SU-DHL-6 (cell line): ENCODE data around the gene TDRKH.

Source experiments
- H2AFZ ChIP-seq: fragments of 200-600 bp; sonication (generic); 2 replicates; pipeline ENCODE4 v1.6.1; 2014; ENCODE audit warnings: low read depth, mild to moderate bottlenecking, moderate library complexity, mixed read lengths, antibody characterized with exemption, low read length; ENCODE audit not compliant: severe bottlenecking
- H3F3A ChIP-seq: fragments of 200-600 bp; shearing (Covaris generic); 2 replicates; pipeline ENCODE4 v1.6.0; 2016; ENCODE audit warnings: antibody characterized with exemption, mild to moderate bottlenecking; ENCODE audit not compliant: insufficient read depth
- H3K27ac ChIP-seq: fragments of 200-600 bp; sonication (generic); 2 replicates; pipeline ENCODE4 v1.5.1; 2016; ENCODE audit warnings: low read depth, mild to moderate bottlenecking, low read length, moderate library complexity, mixed read lengths
- H3K27me3 ChIP-seq: fragments of 200-600 bp; sonication (generic), shearing (Covaris generic); 2 replicates; pipeline ENCODE4 v1.6.0; 2014; ENCODE audit warnings: mild to moderate bottlenecking, low read length
- H3K36me3 ChIP-seq: fragments of 200-600 bp; sonication (generic); 2 replicates; pipeline ENCODE4 v1.6.1; 2014; ENCODE audit warnings: mild to moderate bottlenecking, low read length, mixed read lengths
- H3K4me2 ChIP-seq: fragments of 300-600, 200-600 bp; shearing (Covaris generic), sonication (generic); 2 replicates; pipeline ENCODE4 v1.6.0; 2014; ENCODE audit warnings: low read length, low read depth, mild to moderate bottlenecking; ENCODE audit not compliant: poor library complexity, severe bottlenecking
- H3K4me3 ChIP-seq: fragments of 200-600 bp; sonication (generic); 2 replicates; pipeline ENCODE4 v1.5.1; 2014; ENCODE audit warnings: antibody characterized with exemption, low read length, mild to moderate bottlenecking, mixed read lengths; ENCODE audit not compliant: insufficient read depth, poor library complexity, severe bottlenecking
- H3K79me2 ChIP-seq: fragments of 200-600 bp; sonication (generic); 2 replicates; pipeline ENCODE4 v1.6.1; 2014; ENCODE audit warnings: mild to moderate bottlenecking, low read length, moderate library complexity; ENCODE audit not compliant: insufficient read depth
- H3K9ac ChIP-seq: fragments of 200-600 bp; sonication (generic); 2 replicates; pipeline ENCODE4 v1.7.0; 2014; ENCODE audit warnings: mild to moderate bottlenecking, low read length
- H3K9me2 ChIP-seq: fragments of 200-600 bp; sonication (generic); replicated peaks from 2 replicates; pipeline ENCODE4 v1.6.1; 2014; ENCODE audit warnings: low read length; ENCODE audit not compliant: insufficient read depth
- H3K9me3 ChIP-seq: fragments of 200-600 bp; sonication (generic); 2 replicates; pipeline ENCODE4 v1.6.1; 2014; ENCODE audit warnings: low read length, mixed read lengths; ENCODE audit not compliant: insufficient read depth
- H4K20me1 ChIP-seq: fragments of 200-600 bp; sonication (generic); 2 replicates; pipeline ENCODE4 v1.6.1; 2014; ENCODE audit warnings: low read depth, mild to moderate bottlenecking, antibody characterized with exemption, low read length, moderate library complexity, mixed read lengths
- EZH2phosphoT487 ChIP-seq: fragments of 200-600 bp; sonication (generic), shearing (Covaris generic); conservative IDR thresholded peaks from 2 replicates; pipeline ENCODE4 v1.6.1; 2018; ENCODE audit warnings: mild to moderate bottlenecking, antibody characterized with exemption, low read length, moderate library complexity, mixed read lengths
- TF ChIP-seq, protein P1 (sequence below): fragments of 200-600 bp; sonication (generic); IDR thresholded peaks from one replicate; pipeline ENCODE4 v1.5.1; 2017; ENCODE audit warnings: antibody characterized with exemption, mild to moderate bottlenecking, low read length, moderate library complexity; ENCODE audit not compliant: insufficient read depth, poor library complexity, severe bottlenecking

Gene TDRKH

DNA sequence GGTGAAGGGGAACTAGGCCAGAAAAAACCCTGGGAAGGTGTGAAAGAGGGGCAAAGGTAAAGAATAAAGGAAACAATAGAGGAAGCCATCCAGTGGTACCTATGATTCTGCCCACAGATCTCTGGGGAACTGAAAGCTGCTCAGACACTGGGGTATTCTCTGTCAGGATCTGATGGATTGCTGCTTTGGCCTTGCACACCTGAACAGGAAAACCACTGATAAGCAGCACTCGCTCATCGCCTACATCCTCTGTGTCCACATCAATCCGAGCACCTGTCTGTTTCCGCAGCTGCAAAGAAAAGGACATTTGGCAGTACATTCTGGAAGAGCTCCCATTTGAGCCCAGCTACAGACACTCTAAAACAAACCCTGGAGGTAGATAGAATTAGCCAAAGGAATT lies 10.4 kb downstream of the TDRKH start:
- Histone ChIP-seq H3K36me3 (no peaks in the 10 kb centered on the region), H3K9me3 (no peaks in the 10 kb centered on the region), H3K4me3 (no peak overlapping the region), H3F3A (no peaks in the 10 kb centered on the region), H3K4me2 (no peak overlapping the region), H3K27me3 (no peaks in the 10 kb centered on the region), H3K79me2 (no peaks in the 10 kb centered on the region), H4K20me1 (no peaks in the 10 kb centered on the region), H2AFZ (no peak overlapping the region), H3K9me2 (no peaks in the 10 kb centered on the region), H3K9ac (no peak overlapping the region), H3K27ac (no peak overlapping the region)
- TF ChIP-seq, protein P1, sequence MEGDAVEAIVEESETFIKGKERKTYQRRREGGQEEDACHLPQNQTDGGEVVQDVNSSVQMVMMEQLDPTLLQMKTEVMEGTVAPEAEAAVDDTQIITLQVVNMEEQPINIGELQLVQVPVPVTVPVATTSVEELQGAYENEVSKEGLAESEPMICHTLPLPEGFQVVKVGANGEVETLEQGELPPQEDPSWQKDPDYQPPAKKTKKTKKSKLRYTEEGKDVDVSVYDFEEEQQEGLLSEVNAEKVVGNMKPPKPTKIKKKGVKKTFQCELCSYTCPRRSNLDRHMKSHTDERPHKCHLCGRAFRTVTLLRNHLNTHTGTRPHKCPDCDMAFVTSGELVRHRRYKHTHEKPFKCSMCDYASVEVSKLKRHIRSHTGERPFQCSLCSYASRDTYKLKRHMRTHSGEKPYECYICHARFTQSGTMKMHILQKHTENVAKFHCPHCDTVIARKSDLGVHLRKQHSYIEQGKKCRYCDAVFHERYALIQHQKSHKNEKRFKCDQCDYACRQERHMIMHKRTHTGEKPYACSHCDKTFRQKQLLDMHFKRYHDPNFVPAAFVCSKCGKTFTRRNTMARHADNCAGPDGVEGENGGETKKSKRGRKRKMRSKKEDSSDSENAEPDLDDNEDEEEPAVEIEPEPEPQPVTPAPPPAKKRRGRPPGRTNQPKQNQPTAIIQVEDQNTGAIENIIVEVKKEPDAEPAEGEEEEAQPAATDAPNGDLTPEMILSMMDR = no peak
- TF ChIP-seq EZH2phosphoT487 = no peak

DNA sequence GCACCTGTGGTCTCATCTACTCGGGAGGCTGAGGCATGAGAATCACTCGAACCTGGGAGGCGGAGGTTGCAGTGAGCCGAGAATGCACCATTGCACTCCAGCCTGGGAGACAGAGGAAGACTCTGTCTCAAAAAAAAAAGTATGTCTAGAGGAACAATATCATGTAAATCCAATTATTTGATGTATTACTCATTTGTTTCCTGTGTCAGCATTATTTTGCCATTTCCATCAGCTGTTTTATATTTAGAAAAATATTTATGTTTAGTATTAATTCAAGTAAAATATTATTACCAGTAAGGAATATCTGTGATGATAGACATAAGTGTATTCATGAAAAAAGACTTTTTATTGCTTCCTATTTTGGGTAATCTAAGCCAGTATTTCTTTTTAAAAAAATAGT lies 13.0 kb downstream of the TDRKH start:
- Histone ChIP-seq H2AFZ (no peak overlapping the region), H3K9me2 (no peaks in the 10 kb centered on the region), H3F3A (no peaks in the 10 kb centered on the region), H4K20me1 (no peaks in the 10 kb centered on the region), H3K4me3 (no peak overlapping the region), H3K4me2 (no peak overlapping the region), H3K79me2 (no peaks in the 10 kb centered on the region), H3K9me3 (no peaks in the 10 kb centered on the region), H3K27me3 (no peaks in the 10 kb centered on the region), H3K27ac (no peak overlapping the region), H3K36me3 (no peaks in the 10 kb centered on the region), H3K9ac (no peak overlapping the region)
- TF ChIP-seq EZH2phosphoT487 = no peak
- TF ChIP-seq, protein P1 = no peak

DNA sequence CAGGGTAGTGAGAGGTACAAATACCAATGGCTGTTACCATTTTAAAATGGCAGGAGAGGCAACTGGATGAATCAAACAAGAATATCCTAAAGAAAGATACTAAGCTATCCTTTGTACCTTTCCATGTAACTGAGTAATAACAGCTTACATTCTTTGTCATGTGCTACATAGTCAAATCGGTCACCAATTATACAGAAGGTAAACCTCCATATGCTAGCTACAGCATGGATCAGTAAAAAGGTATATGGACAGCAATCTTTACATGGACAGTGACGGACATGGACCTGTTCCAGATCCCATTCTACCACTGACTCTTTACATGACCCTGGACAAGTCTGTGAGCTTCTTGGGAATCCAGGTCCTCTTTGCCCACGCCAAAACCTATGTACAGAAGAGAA lies 13.6 kb downstream of the TDRKH start:
- H3K4me3 ChIP-seq = no peak overlapping the region
- H3K79me2 ChIP-seq = no peaks in the 10 kb centered on the region
- H3F3A ChIP-seq = no peaks in the 10 kb centered on the region
- TF ChIP-seq, protein P1 = no peak
- no peak for TF ChIP-seq EZH2phosphoT487
- no peak overlapping the region for H3K4me2 ChIP-seq
- no peaks in the 10 kb centered on the region for H3K27me3 ChIP-seq
- no peaks in the 10 kb centered on the region for H3K9me2 ChIP-seq
- no peaks in the 10 kb centered on the region for H3K9me3 ChIP-seq
- H3K36me3 ChIP-seq = no peaks in the 10 kb centered on the region
- no peaks in the 10 kb centered on the region for H4K20me1 ChIP-seq
- H3K27ac ChIP-seq = no peak overlapping the region
- no peak overlapping the region for H2AFZ ChIP-seq
- H3K9ac ChIP-seq = no peak overlapping the region
